GM18873 (cell line): ENCODE results near the gene EFCAB12.

Experiments
- ATAC-seq: cut with Tn5 transposase; IDR thresholded peaks from one replicate; pipeline ENCODE4 v1.9.1; 2021; ENCODE audit warnings: mild to moderate bottlenecking, moderate library complexity, moderate number of reproducible peaks; ENCODE audit not compliant: unreplicated experiment, low FRiP score

EFCAB12 gene

GRCh38 chr3:129428376-129429079, at the start of gene EFCAB12:
TSS of gene EFCAB12 (minus strand) at chr3:129428636. CDS start at chr3:129428488, 148 bp downstream.
- no peak for ATAC-seq

GRCh38 chr3:129476586-129476985, 48.1 kb upstream of the EFCAB12 start:
- no peak for ATAC-seq

- ATAC-seq, result no peak
Observed at GRCh38 chr3:129475863-129476262, 47.4 kb upstream of the EFCAB12 start.

GRCh38 chr3:129474984-129475804, 46.8 kb upstream of the EFCAB12 start:
- no peak for ATAC-seq

DNA sequence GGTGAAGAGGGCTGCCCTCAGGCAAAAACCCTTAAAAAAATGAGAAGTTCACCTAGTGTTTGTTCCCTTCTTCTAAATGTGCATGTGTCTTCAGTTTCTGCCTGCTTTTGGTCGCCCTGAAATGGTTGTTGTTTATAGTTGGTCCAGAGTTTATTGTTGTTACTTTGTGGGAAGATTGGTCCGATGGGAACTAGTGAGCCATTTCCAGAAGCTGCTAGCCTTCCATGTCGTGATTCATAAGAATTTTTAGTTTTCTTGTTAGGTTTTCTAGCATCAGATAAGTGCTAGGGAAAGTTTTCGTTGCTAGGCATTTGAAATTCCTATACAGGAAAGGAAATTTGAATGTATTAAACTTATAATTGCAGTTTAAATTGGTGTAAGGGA, 45.3 kb upstream of the EFCAB12 start:
- ATAC-seq, result no peak

DNA sequence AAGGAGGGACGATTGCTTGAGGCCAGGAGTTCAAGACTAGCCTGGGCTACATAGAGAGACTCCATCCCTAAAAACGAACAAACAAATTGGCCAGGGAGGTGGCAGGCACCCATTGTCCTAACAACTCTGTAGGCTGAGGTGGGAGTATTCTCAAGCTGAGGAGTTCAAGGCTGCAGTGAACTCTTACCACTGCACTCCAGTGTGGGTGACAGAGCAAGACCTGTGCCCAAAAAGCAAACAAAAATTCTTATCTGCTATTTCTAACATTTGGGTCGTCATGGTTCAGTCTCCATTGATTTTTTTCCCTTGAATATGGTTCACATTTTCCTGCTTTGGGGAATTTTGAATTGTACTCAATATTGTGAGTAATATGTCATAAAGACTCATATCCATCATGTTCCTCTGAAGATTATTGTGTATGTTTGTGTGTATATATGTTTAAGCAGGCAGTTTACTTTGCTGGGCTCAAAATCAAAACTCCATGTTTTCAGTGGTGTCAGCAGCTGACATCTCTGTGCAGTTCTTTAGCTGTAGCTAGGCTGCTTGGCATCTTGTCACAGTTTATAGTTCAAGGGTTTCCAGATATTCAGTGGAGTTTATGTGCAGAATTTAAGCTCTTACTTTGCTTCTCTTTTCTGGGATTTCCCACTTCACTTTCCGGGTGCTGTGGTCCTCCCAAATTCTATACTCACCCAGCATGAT, 44.8 kb upstream of the EFCAB12 start:
- ATAC-seq, result no peak

GRCh38 chr3:129470861-129471260, 42.4 kb upstream of the EFCAB12 start:
- ATAC-seq, result no peak

GRCh38 chr3:129469026-129469425, 40.6 kb upstream of the EFCAB12 start:
- no peak for ATAC-seq

- no peak for ATAC-seq
Observed at GRCh38 chr3:129467932-129468331, 39.5 kb upstream of the EFCAB12 start.

DNA sequence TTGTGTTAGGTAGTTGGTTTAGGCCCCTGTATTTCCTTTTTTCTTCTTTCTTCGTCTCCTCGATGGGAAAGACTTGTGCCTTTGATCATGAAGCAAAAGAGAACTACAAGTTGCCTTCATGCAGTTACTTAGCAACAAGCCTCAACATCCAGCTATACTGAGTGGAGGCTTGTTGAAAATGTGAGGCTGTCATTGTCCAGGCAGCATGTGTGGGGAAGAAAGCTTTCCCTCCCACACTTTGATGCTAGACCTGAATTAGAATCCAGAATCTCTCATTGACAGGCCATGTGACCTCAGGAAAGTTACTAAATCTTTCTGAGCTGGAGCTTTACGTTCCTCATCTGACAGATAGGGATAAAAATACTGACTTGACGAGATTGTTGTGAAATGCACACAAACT, 35.3 kb upstream of the EFCAB12 start:
- ATAC-seq, result no peak

- ATAC-seq, result no peak
Observed at GRCh38 chr3:129463094-129463493, 34.7 kb upstream of the EFCAB12 start.

GRCh38 chr3:129462361-129462968, 34.0 kb upstream of the EFCAB12 start:
- ATAC-seq, result no peak

GRCh38 chr3:129461461-129462146, 33.2 kb upstream of the EFCAB12 start:
- no peak for ATAC-seq

GRCh38 chr3:129461022-129461421, 32.6 kb upstream of the EFCAB12 start:
- no peak for ATAC-seq

- ATAC-seq, result no peak
Observed at GRCh38 chr3:129460572-129460971, 32.1 kb upstream of the EFCAB12 start.

DNA sequence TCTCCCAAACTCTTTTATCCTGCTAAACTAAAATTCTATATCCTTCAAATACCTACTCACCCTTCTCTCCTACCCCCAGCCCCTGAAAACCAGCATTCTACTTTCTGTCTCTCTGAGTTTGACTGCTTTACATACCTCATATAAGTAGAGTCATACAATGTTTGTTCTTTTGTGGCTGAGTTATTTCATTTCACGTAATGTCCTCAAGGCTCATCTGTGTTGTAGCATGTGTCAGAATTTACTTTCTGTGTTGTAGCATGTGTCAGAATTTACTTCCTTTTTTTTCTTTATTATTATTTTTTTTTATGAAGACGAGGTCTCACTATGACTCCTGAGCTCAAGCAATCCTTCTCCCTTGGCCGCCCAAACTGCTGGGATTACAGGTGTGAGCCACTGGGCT, 31.7 kb upstream of the EFCAB12 start:
- no peak for ATAC-seq

DNA sequence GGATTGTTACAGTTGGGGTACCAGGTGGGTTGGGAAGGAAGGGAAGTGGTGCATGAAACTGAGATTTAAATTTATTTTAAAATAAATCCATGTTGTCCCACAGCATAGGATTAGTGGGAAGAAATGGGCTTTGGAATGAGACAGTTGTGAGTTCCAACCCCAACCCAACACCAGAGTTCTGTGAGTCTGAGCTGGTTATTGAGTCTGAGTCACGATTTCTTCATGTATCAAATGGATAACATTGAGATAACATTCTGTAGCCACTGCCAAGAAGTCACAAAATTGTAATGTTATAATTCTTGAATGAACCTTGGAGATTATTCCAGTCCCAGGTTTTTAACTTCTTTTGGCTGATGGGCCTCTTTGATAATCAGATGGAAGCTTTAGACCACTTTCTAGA, 25.3 kb upstream of the EFCAB12 start:
- no peak for ATAC-seq

DNA sequence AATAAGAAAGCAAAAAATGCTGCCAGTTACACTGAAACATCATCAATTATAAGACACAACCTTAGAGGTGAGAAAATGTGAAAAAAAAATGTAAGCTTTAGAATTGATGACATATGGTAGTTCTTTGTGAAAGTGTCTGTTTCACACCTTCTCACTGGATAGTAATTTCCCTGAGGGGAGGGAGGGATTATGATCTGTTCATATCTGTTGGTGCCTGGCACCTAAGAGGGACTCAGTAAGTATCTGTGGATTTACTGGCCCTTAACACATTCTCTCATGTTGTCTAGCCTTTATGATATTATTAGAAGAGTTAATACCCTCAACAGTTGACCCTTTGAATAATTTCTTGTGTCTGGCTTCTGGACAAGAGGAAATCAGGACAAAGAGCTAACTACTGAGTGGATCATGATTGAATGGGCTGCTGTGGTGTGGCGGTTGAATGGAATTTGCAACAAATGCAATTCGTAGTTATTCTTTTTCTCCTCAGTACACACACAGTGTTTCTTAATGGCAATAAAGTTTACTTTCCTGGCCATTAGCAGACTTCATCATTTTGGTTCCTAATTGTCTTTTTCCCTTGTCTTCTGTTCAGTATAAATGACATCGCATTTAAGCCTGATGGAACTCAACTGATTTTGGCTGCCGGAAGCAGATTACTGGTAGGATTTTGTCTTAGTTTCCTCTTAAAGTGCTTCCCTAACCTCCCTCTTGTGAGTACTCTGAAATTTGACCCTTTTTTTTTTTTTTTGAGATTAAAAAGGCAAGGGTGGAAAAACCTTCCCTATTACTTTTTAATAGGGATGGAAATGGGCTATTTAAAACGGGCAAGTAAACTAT, 21.1 kb upstream of the EFCAB12 start:
- no peak for ATAC-seq

DNA sequence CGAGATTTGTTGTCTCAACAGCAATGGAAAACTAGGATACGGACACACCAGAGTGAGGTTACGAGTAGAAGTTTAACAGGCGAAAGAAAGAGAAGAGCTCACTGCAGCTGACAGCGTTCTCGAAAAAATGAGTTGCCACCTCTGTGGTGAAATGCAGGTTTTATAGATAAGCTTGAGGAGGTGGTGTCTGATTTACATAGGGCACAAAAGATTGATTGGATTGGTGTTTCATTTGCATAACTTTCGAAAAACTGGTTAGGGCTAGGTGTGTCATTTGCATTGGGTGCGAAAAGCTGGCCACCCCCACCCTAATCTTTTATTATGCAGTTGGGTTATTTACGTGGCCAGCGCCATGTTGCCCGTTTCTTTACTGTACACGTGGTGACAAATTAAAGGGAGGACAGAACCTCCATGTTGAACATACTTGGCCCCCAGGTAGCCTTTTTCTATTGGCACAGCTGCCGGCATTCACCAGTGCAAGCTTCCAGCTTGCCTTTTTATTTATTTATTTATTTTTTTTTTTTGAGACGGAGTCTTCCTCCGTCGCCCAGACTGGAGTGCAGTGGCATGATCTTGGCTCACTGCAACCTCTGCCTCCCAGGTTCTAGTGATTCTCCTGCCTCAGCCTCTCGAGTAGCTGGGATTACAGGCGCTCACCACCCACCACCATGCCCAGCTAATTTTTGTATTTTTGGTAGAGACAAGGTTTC, 19.9 kb upstream of the EFCAB12 start:
- ATAC-seq, result no peak
